GM18867 (cell line): ENCODE data around the gene HIKESHI.

Experiments
- ATAC-seq: cut with Tn5 transposase; IDR thresholded peaks from one replicate; pipeline ENCODE4 v1.9.1; 2021; ENCODE audit warnings: mild to moderate bottlenecking, moderate library complexity; ENCODE audit not compliant: unreplicated experiment

The HIKESHI gene

GRCh38 chr11:86374069-86374468, 72.0 kb downstream of the HIKESHI start:
- no peak for ATAC-seq

GRCh38 chr11:86374586-86374985, 72.5 kb downstream of the HIKESHI start, which contains the start of gene CCDC81:
Gene CCDC81 (plus strand): TSS chr11:86374887. CDS start chr11:86375164, 277 bp downstream.
- ATAC-seq = no peak

GRCh38 chr11:86377972-86378371, 75.9 kb downstream of the HIKESHI start:
- ATAC-seq = no peak

GRCh38 chr11:86380295-86381059, 78.4 kb downstream of the HIKESHI start:
- no peak for ATAC-seq

DNA sequence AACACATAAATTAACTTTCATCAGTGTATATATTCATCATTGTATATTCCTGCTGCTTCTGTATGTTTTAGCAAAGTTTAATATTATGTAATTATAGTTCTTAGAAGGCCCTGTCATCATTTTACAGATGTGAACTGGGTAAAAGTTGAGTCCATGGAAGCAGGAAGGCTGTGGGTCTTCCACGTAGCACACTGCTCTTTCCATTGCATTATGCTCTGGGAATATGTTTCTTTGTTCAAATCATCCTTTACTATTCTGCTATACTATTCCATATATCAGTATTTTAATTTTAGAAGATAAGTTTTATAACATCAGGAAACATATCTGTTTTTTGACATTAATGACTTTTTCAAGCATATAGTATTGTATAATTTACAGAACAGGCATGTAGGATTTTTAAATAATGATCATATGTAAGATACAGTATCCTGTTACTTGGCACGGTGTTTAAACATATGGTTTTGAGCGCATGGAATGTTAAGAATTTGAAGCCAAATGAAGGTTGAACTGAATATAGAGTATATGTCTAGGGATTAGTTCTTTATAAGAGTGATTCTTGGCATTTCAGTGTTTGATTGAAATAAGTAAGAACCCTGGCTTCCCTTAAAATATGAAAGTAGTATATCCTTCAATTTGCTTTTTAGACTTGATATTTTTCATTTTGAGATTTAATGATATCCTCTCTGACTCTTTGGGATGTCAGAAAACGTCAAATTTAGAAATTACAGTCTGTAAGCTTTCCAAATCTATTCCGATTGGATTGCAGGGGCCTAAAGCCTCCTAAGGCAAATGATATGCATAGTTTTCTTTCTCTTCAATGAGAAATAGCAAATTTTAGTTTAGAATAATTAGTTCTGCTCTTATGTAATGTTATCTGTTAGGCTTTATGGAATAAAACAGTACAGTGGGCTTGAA, 81.3 kb downstream of the HIKESHI start:
- no peak for ATAC-seq

GRCh38 chr11:86386283-86386682, 84.2 kb downstream of the HIKESHI start:
- ATAC-seq = no peak

- ATAC-seq = no peak
These were observed 84.7 kb downstream of the HIKESHI start for GRCh38 chr11:86386746-86387145.

- ATAC-seq = no peak
These were observed 86.2 kb downstream of the HIKESHI start for GRCh38 chr11:86388198-86388597.

DNA sequence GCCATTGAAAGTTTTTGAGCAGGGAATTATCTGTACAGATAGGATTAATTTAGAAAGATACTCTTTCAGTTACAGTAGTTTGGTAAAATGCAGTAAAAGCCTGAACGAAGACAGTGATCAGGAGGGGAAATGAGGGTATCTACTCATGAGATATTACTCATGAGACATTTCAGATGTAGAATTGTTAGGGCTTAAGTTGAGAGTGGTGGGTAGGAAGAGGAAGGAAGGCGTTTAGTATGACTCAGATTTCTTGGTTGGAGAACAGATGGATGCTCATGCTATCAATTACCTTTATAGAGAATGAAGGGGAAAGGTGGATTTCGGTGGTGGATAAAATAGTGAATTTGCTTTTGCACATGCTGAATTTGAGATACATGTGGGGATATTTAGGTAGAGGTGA, 88.4 kb downstream of the HIKESHI start:
- ATAC-seq = no peak

- no peak for ATAC-seq
These were observed 93.1 kb downstream of the HIKESHI start for GRCh38 chr11:86395061-86395551.
